22Rv1 (cell line): ENCODE data around the gene RSPH1.

Source experiments
- H3K27ac ChIP-seq: fragments of 450-650 bp; 2 replicates; pipeline ENCODE4 v1.5.1; 2017
- CTCF ChIP-seq: fragments of 450-650 bp; IDR thresholded peaks from 2 replicates; pipeline ENCODE4 v1.5.1; 2017; ENCODE audit warnings: mild to moderate bottlenecking
- ZFX ChIP-seq: fragments of 450-650 bp; IDR thresholded peaks from 2 replicates; pipeline ENCODE4 v1.6.1; 2017; ENCODE audit warnings: antibody characterized with exemption, borderline replicate concordance

Gene RSPH1

DNA sequence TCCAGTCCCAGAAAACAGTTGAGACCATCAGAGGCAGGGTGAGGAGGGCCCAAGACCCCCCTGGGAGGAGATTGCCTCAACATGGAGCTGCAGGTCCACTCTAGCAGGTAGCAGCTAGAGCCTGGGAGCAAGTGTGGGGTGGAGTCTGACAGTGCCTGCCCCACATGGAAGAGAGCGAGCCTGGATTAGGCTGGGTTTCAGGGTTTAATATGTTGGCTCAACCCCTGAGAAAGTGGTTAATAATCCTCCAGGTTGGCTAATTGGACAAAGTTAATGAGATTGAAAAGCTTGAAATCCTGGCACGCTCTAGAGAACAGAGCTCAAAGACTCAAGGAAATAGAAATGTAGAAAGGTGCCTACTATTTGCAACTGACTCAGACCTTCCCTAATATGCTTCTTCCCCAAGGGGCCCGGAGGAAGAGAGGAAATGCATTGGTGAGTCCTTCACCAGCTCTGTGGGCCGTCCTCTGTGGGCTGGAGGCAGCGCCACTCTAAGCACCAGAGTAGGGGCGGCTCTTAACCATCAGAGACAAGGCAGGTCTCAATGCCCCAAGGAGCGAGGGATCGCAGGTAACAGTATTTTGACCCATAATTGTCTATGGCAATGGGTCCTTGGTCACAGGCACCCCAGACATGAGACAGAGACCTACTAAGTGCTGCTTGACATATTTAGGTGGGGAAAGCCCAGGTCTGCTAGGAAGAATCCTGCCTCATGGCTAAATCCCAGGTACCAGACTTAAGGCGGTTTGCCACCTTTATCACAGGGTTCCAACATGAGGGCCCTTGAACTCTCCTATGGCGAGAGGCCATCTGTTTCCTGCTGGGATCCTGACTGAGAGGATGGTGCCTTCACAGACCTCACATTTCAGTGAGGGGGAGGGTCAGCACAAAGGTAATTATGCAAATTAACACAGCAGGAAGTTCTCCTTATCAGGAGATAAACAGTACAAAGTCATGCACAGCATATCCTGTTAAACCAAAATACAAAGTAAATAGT, 33.8 kb downstream of the RSPH1 start:
- no peak overlapping the region for H3K27ac ChIP-seq
- TF ChIP-seq CTCF (no peak), ZFX (no peak)

GRCh38 chr21:42461185-42461520, 34.9 kb downstream of the RSPH1 start:
- TF ChIP-seq ZFX = no peak
- no peak for TF ChIP-seq CTCF
- no peak overlapping the region for H3K27ac ChIP-seq

- no peak for TF ChIP-seq CTCF
- no peak for TF ChIP-seq ZFX
- H3K27ac ChIP-seq = no peak overlapping the region
Observed at GRCh38 chr21:42460391-42461184, 35.4 kb downstream of the RSPH1 start.

- no peak overlapping the region for H3K27ac ChIP-seq
- TF ChIP-seq ZFX = no peak
- TF ChIP-seq CTCF = no peak
Observed at GRCh38 chr21:42459546-42460215, 36.3 kb downstream of the RSPH1 start.

DNA sequence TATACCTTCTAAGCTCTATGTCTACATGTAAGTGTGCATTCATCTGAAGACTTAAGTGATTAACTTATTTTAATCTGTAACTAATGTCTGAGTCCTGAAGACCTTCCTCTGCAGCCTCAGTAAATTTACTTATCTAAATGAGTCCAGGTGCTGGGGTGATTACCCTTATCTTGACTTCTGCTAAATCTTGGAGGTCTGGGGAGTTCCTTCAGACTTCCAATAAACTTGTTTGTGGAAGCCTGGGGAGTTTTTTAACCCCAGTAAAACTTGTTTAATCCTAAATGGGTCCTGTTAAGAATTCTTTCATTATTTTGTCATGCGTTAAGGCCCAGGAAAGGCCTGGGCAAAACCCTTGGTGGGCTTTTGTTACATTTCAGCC, 37.0 kb downstream of the RSPH1 start:
- no peak overlapping the region for H3K27ac ChIP-seq
- TF ChIP-seq ZFX (no peak), CTCF (no peak)

GRCh38 chr21:42456457-42456856, 39.6 kb downstream of the RSPH1 start:
- no peak overlapping the region for H3K27ac ChIP-seq
- TF ChIP-seq CTCF = no peak
- no peak for TF ChIP-seq ZFX
